ENCODE measurements around the gene LRRC4B. TPM values are rescaled to one million over a fixed set of nuclear protein-coding genes. Genes with fewer than 3 reads are reported as not detected.

Gene LRRC4B
- total RNA-seq, 1 donor from 2014 or later: not detected

DNA sequence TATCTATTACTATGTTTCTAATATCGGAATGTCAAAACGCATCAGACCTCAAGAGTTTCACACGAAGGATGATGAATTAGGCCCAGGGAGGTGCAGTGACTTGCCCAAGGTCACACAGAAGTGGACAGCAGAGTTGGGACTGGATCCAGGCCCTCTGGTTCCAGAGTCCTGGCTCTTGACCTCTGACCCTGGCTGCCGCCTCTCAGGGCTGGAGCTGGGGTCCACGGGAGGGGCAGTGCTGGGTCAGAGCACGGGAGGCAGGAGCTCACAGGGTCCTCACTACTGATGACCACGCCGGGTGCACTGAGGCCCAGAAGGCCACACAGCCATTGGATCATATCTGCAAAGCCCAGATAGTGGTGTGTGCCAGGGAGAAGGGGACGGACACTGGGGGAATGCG lies 45.4 kb downstream of the LRRC4B start:
- DNase-seq (ENCODE audit: low read depth): no peak
- TF ChIP-seq EZH2 (IDR thresholded peaks at IDR 0.05; ENCODE audit: insufficient read depth, low read length): no peak
- TF ChIP-seq, protein P1, sequence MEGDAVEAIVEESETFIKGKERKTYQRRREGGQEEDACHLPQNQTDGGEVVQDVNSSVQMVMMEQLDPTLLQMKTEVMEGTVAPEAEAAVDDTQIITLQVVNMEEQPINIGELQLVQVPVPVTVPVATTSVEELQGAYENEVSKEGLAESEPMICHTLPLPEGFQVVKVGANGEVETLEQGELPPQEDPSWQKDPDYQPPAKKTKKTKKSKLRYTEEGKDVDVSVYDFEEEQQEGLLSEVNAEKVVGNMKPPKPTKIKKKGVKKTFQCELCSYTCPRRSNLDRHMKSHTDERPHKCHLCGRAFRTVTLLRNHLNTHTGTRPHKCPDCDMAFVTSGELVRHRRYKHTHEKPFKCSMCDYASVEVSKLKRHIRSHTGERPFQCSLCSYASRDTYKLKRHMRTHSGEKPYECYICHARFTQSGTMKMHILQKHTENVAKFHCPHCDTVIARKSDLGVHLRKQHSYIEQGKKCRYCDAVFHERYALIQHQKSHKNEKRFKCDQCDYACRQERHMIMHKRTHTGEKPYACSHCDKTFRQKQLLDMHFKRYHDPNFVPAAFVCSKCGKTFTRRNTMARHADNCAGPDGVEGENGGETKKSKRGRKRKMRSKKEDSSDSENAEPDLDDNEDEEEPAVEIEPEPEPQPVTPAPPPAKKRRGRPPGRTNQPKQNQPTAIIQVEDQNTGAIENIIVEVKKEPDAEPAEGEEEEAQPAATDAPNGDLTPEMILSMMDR (IDR thresholded peaks at IDR 0.05; ENCODE audit: insufficient read depth, low read depth, low read length): no peak
- no peak overlapping the region for H3K9ac ChIP-seq (ENCODE audit: low read length)

DNA sequence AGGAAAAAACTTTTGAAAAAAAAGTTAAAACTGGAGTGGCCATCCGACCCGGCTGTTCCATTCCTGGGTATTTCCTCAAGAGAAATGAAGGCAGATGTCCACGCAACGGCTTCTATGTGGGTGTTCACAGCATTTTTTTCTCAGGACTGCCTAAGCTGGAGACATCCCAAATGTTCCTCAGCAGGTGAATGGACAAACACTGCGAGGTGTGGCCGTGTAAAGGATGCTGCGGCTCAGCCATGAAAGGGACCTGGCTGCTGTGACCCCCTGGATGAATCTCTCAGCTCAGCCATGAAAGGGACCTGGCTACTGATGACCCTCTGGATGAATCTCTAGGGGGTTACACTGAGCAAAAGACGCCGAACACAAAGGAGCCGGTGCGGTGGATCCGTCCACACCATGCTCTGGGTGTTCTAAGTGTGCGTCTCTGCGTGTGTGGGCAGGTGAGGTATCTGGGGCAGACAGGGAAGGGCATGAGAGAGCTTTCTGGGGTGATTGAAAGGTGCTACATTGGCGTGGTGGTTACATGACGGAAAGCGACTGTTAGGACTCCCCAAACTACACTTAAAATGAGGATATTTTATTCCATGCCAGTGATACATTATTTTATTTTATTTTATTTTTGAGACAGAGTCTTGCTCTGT lies 47.3 kb downstream of the LRRC4B start:
- no peak overlapping the region for H3K27ac Mint-ChIP-seq (ENCODE audit: unreplicated experiment)
- Histone ChIP-seq H3K27me3 (ENCODE audit: insufficient read depth, low read length) (no peaks in the 10 kb centered on the region), H3K4me3 (ENCODE audit: insufficient read depth, low read depth, low read length) (no peak overlapping the region), H3K9ac (ENCODE audit: low read length) (no peak overlapping the region), H2AFZ (ENCODE audit: low read depth, low read length) (no peak overlapping the region), H3K36me3 (ENCODE audit: insufficient read depth, low read length) (no peaks in the 10 kb centered on the region), H4K20me1 (ENCODE audit: insufficient read depth, low read length) (no peaks in the 10 kb centered on the region), H3K9me3 (ENCODE audit: insufficient read depth, low read depth, low read length) (peaks cover 4% of the 10 kb centered on the region), H3K4me2 (ENCODE audit: low read length) (no peak overlapping the region), H3K4me1 (ENCODE audit: insufficient read depth, low read length) (no peaks in the 10 kb centered on the region), H3K79me2 (ENCODE audit: insufficient read depth, low read length) (no peaks in the 10 kb centered on the region), H3K27ac (ENCODE audit: low read depth, low read length) (no peak overlapping the region)
- no peaks in the 10 kb centered on the region for H3K4me1 Mint-ChIP-seq (ENCODE audit: low read depth, unreplicated experiment)
- FAIRE-seq (no peak), DNase-seq (ENCODE audit: low read depth) (no peak)
- H3K27me3 Mint-ChIP-seq (ENCODE audit: low read depth, unreplicated experiment): no peaks in the 10 kb centered on the region
- TF ChIP-seq, protein P1 (IDR thresholded peaks at IDR 0.05; ENCODE audit: insufficient read depth, low read depth, low read length): no peak
- no peak for TF ChIP-seq EZH2 (IDR thresholded peaks at IDR 0.05; ENCODE audit: insufficient read depth, low read length)
- H3K9me3 Mint-ChIP-seq (ENCODE audit: unreplicated experiment): peaks cover 7% of the 10 kb centered on the region
- H3K36me3 Mint-ChIP-seq (ENCODE audit: low read depth, unreplicated experiment): no peaks in the 10 kb centered on the region
- H3K4me3 Mint-ChIP-seq (ENCODE audit: unreplicated experiment): no peak overlapping the region

More for the DNA sequence above, 45.4 kb downstream of the LRRC4B start:
- H3K27ac Mint-ChIP-seq (ENCODE audit: unreplicated experiment): no peak overlapping the region
- Histone ChIP-seq H3K4me1 (ENCODE audit: insufficient read depth, low read length) (no peaks in the 10 kb centered on the region), H3K79me2 (ENCODE audit: insufficient read depth, low read length) (no peaks in the 10 kb centered on the region), H4K20me1 (ENCODE audit: insufficient read depth, low read length) (no peaks in the 10 kb centered on the region), H3K4me3 (ENCODE audit: insufficient read depth, low read depth, low read length) (no peak overlapping the region), H3K9me3 (ENCODE audit: insufficient read depth, low read depth, low read length) (peaks cover 4% of the 10 kb centered on the region), H3K27me3 (ENCODE audit: insufficient read depth, low read length) (no peaks in the 10 kb centered on the region), H3K4me2 (ENCODE audit: low read length) (no peak overlapping the region), H2AFZ (ENCODE audit: low read depth, low read length) (no peak overlapping the region), H3K36me3 (ENCODE audit: insufficient read depth, low read length) (no peaks in the 10 kb centered on the region), H3K27ac (ENCODE audit: low read depth, low read length) (no peak overlapping the region)
- H3K4me1 Mint-ChIP-seq (ENCODE audit: low read depth, unreplicated experiment): no peaks in the 10 kb centered on the region
- no peaks in the 10 kb centered on the region for H3K36me3 Mint-ChIP-seq (ENCODE audit: low read depth, unreplicated experiment)
- FAIRE-seq: no peak
- H3K4me3 Mint-ChIP-seq (ENCODE audit: unreplicated experiment): no peak overlapping the region
- no peaks in the 10 kb centered on the region for H3K27me3 Mint-ChIP-seq (ENCODE audit: low read depth, unreplicated experiment)
- H3K9me3 Mint-ChIP-seq (ENCODE audit: unreplicated experiment): peaks cover 7% of the 10 kb centered on the region

DNA sequence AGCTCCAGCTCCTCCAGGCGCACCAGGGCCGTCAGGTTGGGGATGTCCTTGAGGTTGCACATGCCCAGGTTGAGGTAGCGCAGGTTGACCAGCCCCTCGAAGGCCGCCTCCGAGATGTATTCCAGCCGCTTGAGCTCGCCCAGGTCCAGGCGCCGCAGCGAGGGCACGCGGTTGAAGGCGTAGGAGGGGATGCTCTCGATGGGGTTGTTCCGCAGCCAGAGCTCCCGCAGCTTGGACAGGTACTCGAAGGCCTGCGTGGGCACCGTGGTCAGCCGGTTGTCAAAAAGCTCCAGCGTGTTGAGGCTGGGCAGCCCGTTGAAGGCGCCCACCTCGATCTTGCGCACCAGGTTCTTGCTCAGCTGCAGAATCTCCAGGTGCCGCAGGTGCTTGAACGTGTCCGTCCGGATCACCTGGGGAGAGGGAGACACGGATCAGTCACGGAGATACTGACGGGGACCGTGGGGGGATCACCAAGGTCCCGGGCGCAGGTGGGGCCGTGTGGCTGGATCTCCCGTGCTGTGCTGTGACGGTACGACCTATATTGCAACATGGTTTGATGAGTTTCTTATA lies 49.1 kb downstream of the LRRC4B start:
- H3K27me3 Mint-ChIP-seq (ENCODE audit: low read depth, unreplicated experiment): no peaks in the 10 kb centered on the region
- H3K4me3 Mint-ChIP-seq (ENCODE audit: unreplicated experiment): no peak overlapping the region
- H3K36me3 Mint-ChIP-seq (ENCODE audit: low read depth, unreplicated experiment): no peaks in the 10 kb centered on the region
- DNase-seq (ENCODE audit: low read depth) (no peak), FAIRE-seq (no peak)
- TF ChIP-seq, protein P1 (IDR thresholded peaks at IDR 0.05; ENCODE audit: insufficient read depth, low read depth, low read length): no peak
- no peak for TF ChIP-seq EZH2 (IDR thresholded peaks at IDR 0.05; ENCODE audit: insufficient read depth, low read length)
- no peaks in the 10 kb centered on the region for H4K20me1 ChIP-seq (ENCODE audit: insufficient read depth, low read length)
- H3K27ac ChIP-seq (ENCODE audit: low read depth, low read length): no peak overlapping the region
- H3K4me1 Mint-ChIP-seq (ENCODE audit: low read depth, unreplicated experiment): no peaks in the 10 kb centered on the region
- H3K4me1 ChIP-seq (ENCODE audit: insufficient read depth, low read length): no peaks in the 10 kb centered on the region
- H3K27ac Mint-ChIP-seq (ENCODE audit: unreplicated experiment): no peak overlapping the region
- peaks cover 4% of the 10 kb centered on the region for H3K9me3 ChIP-seq (ENCODE audit: insufficient read depth, low read depth, low read length)
- H3K4me2 ChIP-seq (ENCODE audit: low read length): no peak overlapping the region
- H3K9me3 Mint-ChIP-seq (ENCODE audit: unreplicated experiment): peaks cover 10% of the 10 kb centered on the region
- no peaks in the 10 kb centered on the region for H3K27me3 ChIP-seq (ENCODE audit: insufficient read depth, low read length)
- H2AFZ ChIP-seq (ENCODE audit: low read depth, low read length): no peak overlapping the region
- H3K9ac ChIP-seq (ENCODE audit: low read length): no peak overlapping the region
- no peak overlapping the region for H3K4me3 ChIP-seq (ENCODE audit: insufficient read depth, low read depth, low read length)
- no peaks in the 10 kb centered on the region for H3K79me2 ChIP-seq (ENCODE audit: insufficient read depth, low read length)
- H3K36me3 ChIP-seq (ENCODE audit: insufficient read depth, low read length): no peaks in the 10 kb centered on the region

All from astrocyte (in vitro differentiated cells and primary cell).